GM06990 (cell line): Measurements from ENCODE around the gene SEC14L1.
A peak's percentile ranks its signal among the peaks of the same experiment; 100 is the strongest.

ENCODE experiments used
- DNase-seq: peaks from one replicate; pipeline ENCODE4 v3.0.0-alpha.2; 2011; ENCODE audit not compliant: insufficient read length; ENCODE audit errors: extremely low read depth
- H3K27me3 ChIP-seq: replicated peaks from 2 replicates; pipeline ENCODE4 v1.6.0; 2011; ENCODE audit warnings: low read length; ENCODE audit not compliant: control insufficient read depth, insufficient read depth
- H3K36me3 ChIP-seq: 2 replicates; pipeline ENCODE4 v1.5.1; 2011; ENCODE audit warnings: low read length; ENCODE audit not compliant: control insufficient read depth, insufficient read depth
- H3K4me3 ChIP-seq: replicated peaks from 2 replicates; pipeline ENCODE4 v1.5.1; 2011; ENCODE audit warnings: low read depth, mild to moderate bottlenecking, control low read depth, low read length
- TF ChIP-seq, protein P1 (sequence below): IDR thresholded peaks from 2 replicates; pipeline ENCODE4 v1.5.1; 2011; ENCODE audit warnings: low read length, control low read depth, mild to moderate bottlenecking, inconsistent platforms; ENCODE audit not compliant: insufficient read depth, poor library complexity, severe bottlenecking

Gene SEC14L1

DNA sequence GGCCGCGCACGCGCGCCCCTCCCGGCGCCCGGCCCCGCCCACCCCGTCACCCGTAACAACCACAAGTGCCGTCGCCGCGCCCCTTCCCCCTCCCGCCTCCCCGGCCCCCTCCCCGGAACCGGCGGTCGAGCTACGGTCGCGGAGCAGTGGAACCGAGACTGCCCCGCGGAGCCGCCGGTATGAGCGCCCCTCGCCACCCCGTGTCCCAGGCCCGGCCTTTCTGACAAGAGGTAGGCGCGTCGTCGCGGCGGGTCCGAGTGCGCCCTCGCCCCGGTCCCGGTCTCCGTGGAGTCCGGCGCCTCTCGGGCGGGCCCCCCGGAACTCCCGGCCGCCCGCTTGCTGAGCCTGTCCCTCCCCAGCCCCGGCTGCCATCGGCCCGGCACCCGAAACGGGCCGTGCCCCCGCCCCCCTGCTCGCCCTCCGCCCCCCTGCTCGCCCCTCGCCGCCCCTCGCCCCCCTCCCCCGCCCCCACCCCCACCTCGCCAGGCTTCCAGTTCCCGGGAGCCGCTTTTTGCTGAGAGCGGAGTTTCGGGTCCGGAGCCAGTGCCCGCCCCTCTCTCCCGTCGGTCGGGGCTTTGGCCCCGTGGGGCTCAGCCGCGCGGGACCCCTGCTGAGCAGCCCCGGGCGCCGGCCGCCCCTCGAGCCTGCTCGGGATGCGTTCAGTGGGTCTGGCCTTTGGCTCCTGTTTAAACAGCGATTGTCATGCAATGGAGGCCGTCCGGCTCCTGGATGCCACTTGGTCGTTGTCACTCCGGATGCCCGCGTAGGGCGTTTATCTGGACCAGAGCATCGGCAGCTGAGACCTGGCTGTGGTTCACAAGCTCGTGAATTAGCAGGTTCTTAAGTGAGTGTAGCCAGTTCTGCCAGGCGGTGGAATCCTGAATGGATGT lies at the start of gene SEC14L1:
SEC14L1 (plus strand) TSS at position 92 of the 890 bp plus-strand sequence. CDS start 2,628 bp downstream, outside the sequence.
- DNase-seq: peak; percentile 63
- no peaks in the 10 kb centered on the region for H3K27me3 ChIP-seq
- TF ChIP-seq, protein P1, sequence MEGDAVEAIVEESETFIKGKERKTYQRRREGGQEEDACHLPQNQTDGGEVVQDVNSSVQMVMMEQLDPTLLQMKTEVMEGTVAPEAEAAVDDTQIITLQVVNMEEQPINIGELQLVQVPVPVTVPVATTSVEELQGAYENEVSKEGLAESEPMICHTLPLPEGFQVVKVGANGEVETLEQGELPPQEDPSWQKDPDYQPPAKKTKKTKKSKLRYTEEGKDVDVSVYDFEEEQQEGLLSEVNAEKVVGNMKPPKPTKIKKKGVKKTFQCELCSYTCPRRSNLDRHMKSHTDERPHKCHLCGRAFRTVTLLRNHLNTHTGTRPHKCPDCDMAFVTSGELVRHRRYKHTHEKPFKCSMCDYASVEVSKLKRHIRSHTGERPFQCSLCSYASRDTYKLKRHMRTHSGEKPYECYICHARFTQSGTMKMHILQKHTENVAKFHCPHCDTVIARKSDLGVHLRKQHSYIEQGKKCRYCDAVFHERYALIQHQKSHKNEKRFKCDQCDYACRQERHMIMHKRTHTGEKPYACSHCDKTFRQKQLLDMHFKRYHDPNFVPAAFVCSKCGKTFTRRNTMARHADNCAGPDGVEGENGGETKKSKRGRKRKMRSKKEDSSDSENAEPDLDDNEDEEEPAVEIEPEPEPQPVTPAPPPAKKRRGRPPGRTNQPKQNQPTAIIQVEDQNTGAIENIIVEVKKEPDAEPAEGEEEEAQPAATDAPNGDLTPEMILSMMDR: no peak

DNA sequence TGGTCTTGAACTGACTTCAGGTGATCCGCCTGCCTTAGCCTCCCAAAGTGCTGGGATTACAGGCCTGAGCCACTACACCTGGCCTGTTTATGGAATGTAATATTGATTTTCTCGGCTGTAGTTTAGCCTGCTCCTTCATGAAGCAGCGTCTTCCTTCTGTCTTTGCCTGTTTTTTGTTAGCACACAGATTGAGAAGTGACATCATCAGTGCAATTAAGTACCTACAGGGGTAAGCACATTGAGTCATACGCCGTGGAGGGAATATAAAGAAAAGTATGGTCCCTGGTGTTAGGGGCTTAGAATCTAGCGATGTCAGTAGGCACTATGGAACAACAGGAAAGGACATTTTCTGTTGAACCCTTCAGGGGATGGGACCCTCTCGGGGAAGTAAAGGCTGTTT lies 48.7 kb upstream of the SEC14L1 start:
- Histone ChIP-seq H3K27me3 (no peaks in the 10 kb centered on the region), H3K36me3 (peaks cover 24% of the 10 kb centered on the region), H3K4me3 (no peak overlapping the region)
- TF ChIP-seq, protein P1: no peak
- DNase-seq: no peak

More for the DNA sequence above, at the start of gene SEC14L1:
- Histone ChIP-seq H3K4me3 (peak within 1 kb of the TSS; percentile 86), H3K36me3 (no peaks in the 10 kb centered on the region)

DNA sequence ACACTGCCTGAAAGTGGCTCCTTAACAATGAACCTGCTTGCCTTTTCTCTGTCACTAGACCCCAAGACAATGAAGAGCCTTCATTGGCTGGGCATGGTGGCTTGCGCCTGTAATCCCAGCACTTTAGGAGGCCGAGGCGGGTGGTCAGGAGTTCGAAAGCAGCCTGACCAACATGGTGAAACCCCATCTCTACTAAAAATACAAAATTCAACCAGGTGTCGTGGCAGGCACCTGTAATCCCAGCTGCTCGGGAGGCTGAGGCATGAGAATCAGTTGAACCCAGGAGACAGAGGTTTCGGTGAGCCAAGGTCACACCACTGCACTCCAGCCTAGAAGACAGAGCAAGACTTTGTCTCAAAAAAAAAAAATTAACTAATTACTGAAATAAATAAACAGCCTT lies 45.3 kb upstream of the SEC14L1 start:
- Histone ChIP-seq H3K27me3 (no peaks in the 10 kb centered on the region), H3K36me3 (peaks cover 31% of the 10 kb centered on the region), H3K4me3 (no peak overlapping the region)
- TF ChIP-seq, protein P1: no peak
- DNase-seq: no peak

DNA sequence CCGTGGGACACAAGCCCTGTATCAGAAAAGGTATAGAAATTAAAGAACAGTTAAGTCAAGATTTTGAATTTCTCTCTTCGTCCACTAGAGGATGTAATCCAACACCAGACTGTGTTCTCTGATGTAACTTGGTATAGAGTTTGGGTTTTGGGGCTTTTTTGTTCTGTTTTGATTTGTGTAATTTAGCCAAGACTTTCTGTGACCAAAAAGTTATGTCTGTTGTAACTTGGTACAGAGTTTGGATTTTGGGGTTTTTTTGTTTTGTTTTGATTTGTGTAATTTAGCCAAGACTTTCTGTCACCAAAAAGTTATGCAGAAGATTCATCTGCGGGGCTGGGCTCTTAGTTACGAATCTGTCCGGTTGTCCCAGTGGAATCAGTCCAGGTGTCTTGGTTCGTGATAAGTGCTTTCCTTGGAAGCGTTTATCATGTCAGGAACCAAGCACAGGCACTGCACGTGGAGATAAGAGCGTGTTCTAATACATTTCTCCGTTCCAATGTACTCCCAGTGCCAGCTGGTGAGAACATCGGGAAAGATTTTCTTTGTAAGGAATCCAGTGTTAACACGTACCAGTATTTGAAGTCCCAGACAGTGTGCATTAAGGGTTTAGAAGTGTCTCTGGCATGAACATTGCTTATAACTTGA lies 44.1 kb upstream of the SEC14L1 start:
- H3K27me3 ChIP-seq: no peaks in the 10 kb centered on the region
- peaks cover 26% of the 10 kb centered on the region for H3K36me3 ChIP-seq
- TF ChIP-seq, protein P1: peak; percentile 88
- DNase-seq: no peak
- no peak overlapping the region for H3K4me3 ChIP-seq

DNA sequence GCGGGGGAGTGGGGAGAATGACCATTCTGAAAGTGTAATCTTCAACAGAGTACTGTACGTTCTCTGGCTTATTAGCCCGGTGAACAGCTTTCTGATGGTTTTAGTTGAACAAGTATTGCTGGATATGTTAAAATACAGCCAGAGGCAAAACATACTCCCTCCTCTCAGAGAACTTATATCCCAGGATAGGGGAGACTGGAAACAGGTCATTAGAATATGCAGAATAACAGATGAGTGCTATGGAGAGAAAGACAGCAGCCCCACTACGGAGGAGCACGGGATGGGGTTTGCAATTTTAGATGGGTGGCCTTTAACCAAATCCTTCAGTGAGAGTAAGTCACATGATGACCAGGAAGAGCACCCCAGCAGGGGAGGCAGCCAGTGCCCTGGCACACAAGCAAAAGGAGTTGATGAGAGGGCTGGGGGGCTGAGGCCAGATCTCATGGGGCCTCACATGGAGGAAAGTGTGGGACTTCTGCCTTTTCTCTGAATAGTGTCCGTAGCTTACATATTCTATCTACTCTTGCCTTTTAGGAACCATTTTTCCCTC lies 43.1 kb upstream of the SEC14L1 start:
- DNase-seq: no peak
- H3K27me3 ChIP-seq: no peaks in the 10 kb centered on the region
- TF ChIP-seq, protein P1: no peak
- H3K4me3 ChIP-seq: no peak overlapping the region
- H3K36me3 ChIP-seq: peaks cover 26% of the 10 kb centered on the region
